Kidney (tissue), 14 donors: ENCODE results near the gene FZD1. TPM values are rescaled to one million over a fixed set of nuclear protein-coding genes. Genes with fewer than 3 reads are reported as not detected.
"Not testable (repeated sequence)": the region's sequence is repeated elsewhere in the genome, so short reads cannot be mapped to it uniquely, and the experiment has no call there.

Experiments
- DNase-seq, 5 donors: peaks; one replicate each; pipeline ENCODE4 v3.0.0-alpha.2; 2013 to 2020
- FAIRE-seq: peaks from 2 replicates; lab custom pipeline; 2012; peaks lifted over from hg19 to GRCh38; lab: Jason Lieb, UNC
- H3K27ac ChIP-seq, 2 donors: one replicate each; pipeline ENCODE4 v1.7.0; 2013; ENCODE audit warnings: low read depth in 2 of 2, low read length in 2 of 2, inconsistent platforms in 1 of 2
- H3K27me3 ChIP-seq: one replicate; pipeline ENCODE4 v1.7.1; 2013; ENCODE audit warnings: low read length, inconsistent platforms; ENCODE audit not compliant: control insufficient read depth, insufficient read depth
- H3K36me3 ChIP-seq, 3 donors: one replicate each; pipeline versions ENCODE4 v1.7.0 to v1.7.1; 2013; ENCODE audit warnings: low read length in 3 of 3, control low read depth in 1 of 3, inconsistent platforms in 1 of 3; ENCODE audit not compliant: insufficient read depth in 3 of 3, control insufficient read depth in 2 of 3
- H3K4me1 ChIP-seq, 3 donors: one replicate each; pipeline versions ENCODE4 v1.7.0 to v1.7.1; 2013; ENCODE audit warnings: low read length in 3 of 3, inconsistent platforms in 1 of 3, low read depth in 1 of 3; ENCODE audit not compliant: control insufficient read depth in 2 of 3, insufficient read depth in 2 of 3
- H3K4me3 ChIP-seq, 3 donors: one replicate each; pipeline versions ENCODE4 v1.7.0 to v1.8.1; 2013; ENCODE audit warnings: low read length in 3 of 3, control low read depth in 1 of 3, inconsistent platforms in 1 of 3
- H3K9ac ChIP-seq, 3 donors: one replicate each; pipeline versions ENCODE4 v1.7.0 to v1.7.1; 2013; ENCODE audit warnings: low read length in 3 of 3, control low read depth in 1 of 3, inconsistent platforms in 1 of 3
- H3K9me3 ChIP-seq, 3 donors: one replicate each; pipeline versions ENCODE4 v1.7.0 to v1.7.1; 2013; ENCODE audit warnings: low read length in 3 of 3, control low read depth in 1 of 3, inconsistent platforms in 1 of 3; ENCODE audit not compliant: control insufficient read depth in 2 of 3, insufficient read depth in 1 of 3
- CTCF ChIP-seq: IDR thresholded peaks from 3 replicates; pipeline ENCODE4 v1.5.1; 2012; ENCODE audit warnings: mild to moderate bottlenecking, moderate library complexity, borderline replicate concordance; ENCODE audit not compliant: insufficient read depth; ENCODE audit errors: extremely low read depth
- intact Hi-C: fragments of 100-400 bp; cut with DNase I; formaldehyde crosslinking; loops from one replicate; pipeline ENCODE4 v1.11.1; 2022
- polyA plus RNA-seq: library from polyadenylated mRNA; stranded (reverse); fragments of 350-450 nt; fragmentation: Illumina TruSeq; extraction: RNeasy Lipid Tissue Mini Kit (QIAGEN cat#74804); gene quantifications from one replicate; pipeline ENCODE4 v1.2.3, GENCODE V29; 2014; ENCODE audit warnings: low read depth, low replicate concordance; ENCODE audit not compliant: insufficient read depth
- total RNA-seq: library from RNA; stranded (reverse); fragmentation: NEBNext Ultra II Directional; extraction: Animal tissue kit (Norgen Biotek cat#: 25700); gene quantifications from one replicate; pipeline ENCODE4 v1.2.1, GENCODE V29; 2021
- donor health status: control.
- donor health status: control.
- donor health status: control.
- donor health status: control.
- donor health status: control.
- donor health status: DM: yes; HTN: yes; CAD: no.
- donor health status: Normal renal cell carcinoma (clear cell type).

The FZD1 gene
- total and polyA plus RNA-seq, 2 donors from 2014 or later, result 8.6 to 34.8 TPM

GRCh38 chr7:91299952-91300775 lies 35.9 kb downstream of the FZD1 start:
- FAIRE-seq, result no peak
- no peak for TF ChIP-seq CTCF
- DNase-seq, result no peak
- no peaks in the 10 kb centered on the region for H3K4me1 ChIP-seq
- no peaks in the 10 kb centered on the region for H3K27me3 ChIP-seq
- H3K9me3 ChIP-seq, result peaks cover 0 to 3% (median 0%) of the 10 kb centered on the region in 3 donors
- no peak overlapping the region for H3K4me3 ChIP-seq
- no peak overlapping the region for H3K9ac ChIP-seq
- H3K27ac ChIP-seq, result no peak overlapping the region
- intact Hi-C loops, result no loop called here
- no peaks in the 10 kb centered on the region for H3K36me3 ChIP-seq

- TF ChIP-seq CTCF, result no peak
- Histone ChIP-seq H3K4me3 (no peak overlapping the region), H3K4me1 (no peaks in the 10 kb centered on the region), H3K9me3 (no peaks in the 10 kb centered on the region), H3K36me3 (no peaks in the 10 kb centered on the region), H3K27me3 (no peaks in the 10 kb centered on the region), H3K27ac (no peak overlapping the region), H3K9ac (no peak overlapping the region)
- intact Hi-C loops, result no loop called here
- FAIRE-seq (no peak), DNase-seq (no peak)
Observed at GRCh38 chr7:91302794-91303193, 38.6 kb downstream of the FZD1 start.

- no peak for FAIRE-seq
- intact Hi-C loops, result no loop called here
- TF ChIP-seq CTCF, result no peak
Observed at GRCh38 chr7:91306266-91306665, 42.0 kb downstream of the FZD1 start.

GRCh38 chr7:91307467-91307866 lies 43.2 kb downstream of the FZD1 start:
- no peak overlapping the region for H3K4me3 ChIP-seq
- no peak overlapping the region for H3K9ac ChIP-seq
- no peak for TF ChIP-seq CTCF
- no peaks in the 10 kb centered on the region for H3K4me1 ChIP-seq
- H3K27ac ChIP-seq, result no peak overlapping the region
- no peaks in the 10 kb centered on the region for H3K27me3 ChIP-seq
- intact Hi-C loops, result no loop called here
- peaks cover 0 to 1% (median 0%) of the 10 kb centered on the region in 3 donors for H3K9me3 ChIP-seq
- no peaks in the 10 kb centered on the region for H3K36me3 ChIP-seq
- FAIRE-seq, result no peak
- DNase-seq, result no peak

More at GRCh38 chr7:91306266-91306665, 42.0 kb downstream of the FZD1 start:
- Histone ChIP-seq H3K27me3 (no peaks in the 10 kb centered on the region), H3K4me3 (no peak overlapping the region), H3K36me3 (no peaks in the 10 kb centered on the region), H3K27ac (no peak overlapping the region), H3K9me3 (peaks cover 0 to 1% (median 0%) of the 10 kb centered on the region in 3 donors), H3K9ac (no peak overlapping the region), H3K4me1 (no peaks in the 10 kb centered on the region)
- DNase-seq, result no peak

GRCh38 chr7:91308191-91308590 lies 44.0 kb downstream of the FZD1 start:
- H3K27ac ChIP-seq, H3K36me3 ChIP-seq, H3K9me3 ChIP-seq, H3K27me3 ChIP-seq, H3K9ac ChIP-seq, H3K4me3 ChIP-seq, intact Hi-C loops, FAIRE-seq, DNase-seq, H3K4me1 ChIP-seq: not testable (repeated sequence)
